ENCODE results near the gene VENTX. TPM values are rescaled to one million over a fixed set of nuclear protein-coding genes. Genes with fewer than 3 reads are reported as not detected.

The VENTX gene
- total and polyA plus RNA-seq, 8 donors: 0.15 to 3.2 (median 0.51) TPM; not detected in 2

GRCh38 chr10:133282846-133283390, 45.3 kb downstream of the VENTX start:
- DNase-seq: no peak
- H3K4me3 ChIP-seq: no peak overlapping the region
- no peak for TF ChIP-seq POLR2AphosphoS5 (IDR thresholded peaks at IDR 0.05)
- no peaks in the 10 kb centered on the region for H3K9me3 ChIP-seq
- H3K4me1 ChIP-seq: peaks cover 14 to 26% (median 18%) of the 10 kb centered on the region in 4 donors
- 92 to 95% (median 93%) methylated on average over 22 to 24 of the region's 24 CpGs for WGBS, 5 donors
- H3K36me3 ChIP-seq: peaks cover 69 to 100% (median 91%) of the 10 kb centered on the region in 4 donors
- intact Hi-C loops (cut with DNase I; ENCODE audit: low total_unique reads): no loop called here
- no peaks in the 10 kb centered on the region for H3K27me3 ChIP-seq
- no peak overlapping the region for H3K27ac ChIP-seq

GRCh38 chr10:133283931-133284330, 46.3 kb downstream of the VENTX start:
- no peak for DNase-seq
- Histone ChIP-seq H3K27me3 (no peaks in the 10 kb centered on the region), H3K27ac (no peak overlapping the region), H3K4me1 (peaks cover 4 to 16% (median 8%) of the 10 kb centered on the region in 4 donors), H3K9me3 (no peaks in the 10 kb centered on the region), H3K4me3 (no peak overlapping the region), H3K36me3 (peaks cover 76 to 100% (median 100%) of the 10 kb centered on the region in 4 donors)
- intact Hi-C loops (cut with DNase I; ENCODE audit: low total_unique reads): no loop called here
- WGBS, 5 donors: 94 to 97% (median 96%) methylated on average over 23 to 24 of the region's 24 CpGs
- TF ChIP-seq CTCF (IDR thresholded peaks at IDR 0.05): no peak
- TF ChIP-seq EP300 (IDR thresholded peaks at IDR 0.05): no peak
- TF ChIP-seq POLR2A (IDR thresholded peaks at IDR 0.05): no peak
- no peak for TF ChIP-seq POLR2AphosphoS5 (IDR thresholded peaks at IDR 0.05)

GRCh38 chr10:133285217-133285616, 47.6 kb downstream of the VENTX start:
- no peak overlapping the region for H3K4me3 ChIP-seq
- intact Hi-C loops (cut with DNase I; ENCODE audit: low total_unique reads): no loop called here
- DNase-seq: no peak
- no peaks in the 10 kb centered on the region for H3K27me3 ChIP-seq
- peaks cover 86 to 100% (median 100%) of the 10 kb centered on the region in 4 donors for H3K36me3 ChIP-seq
- H3K9me3 ChIP-seq: no peaks in the 10 kb centered on the region
- H3K27ac ChIP-seq: no peak overlapping the region
- WGBS, 5 donors: 92 to 97% (median 95%) methylated on average over 16 to 36 of the region's 36 CpGs
- TF ChIP-seq POLR2A (IDR thresholded peaks at IDR 0.05) (no peak), EP300 (IDR thresholded peaks at IDR 0.05) (no peak), POLR2AphosphoS5 (IDR thresholded peaks at IDR 0.05) (no peak), CTCF (IDR thresholded peaks at IDR 0.05) (no peak)
- peaks cover 0 to 3% (median 0%) of the 10 kb centered on the region in 4 donors for H3K4me1 ChIP-seq

- 87 to 90% (median 89%) methylated on average over 18 of the region's 18 CpGs for WGBS, 5 donors
- peaks cover 89 to 98% (median 98%) of the 10 kb centered on the region in 4 donors for H3K36me3 ChIP-seq
- no peaks in the 10 kb centered on the region for H3K27me3 ChIP-seq
- DNase-seq: no peak
- no peaks in the 10 kb centered on the region for H3K9me3 ChIP-seq
- TF ChIP-seq CTCF (IDR thresholded peaks at IDR 0.05) (no peak), POLR2A (IDR thresholded peaks at IDR 0.05) (no peak), POLR2AphosphoS5 (IDR thresholded peaks at IDR 0.05) (no peak), EP300 (IDR thresholded peaks at IDR 0.05) (no peak)
- intact Hi-C loops (cut with DNase I; ENCODE audit: low total_unique reads): no loop called here
- no peak overlapping the region for H3K27ac ChIP-seq
- H3K4me3 ChIP-seq: no peak overlapping the region
- no peaks in the 10 kb centered on the region for H3K4me1 ChIP-seq
Measured at GRCh38 chr10:133286366-133286765, 48.7 kb downstream of the VENTX start.

- no peak for DNase-seq
- Histone ChIP-seq H3K4me1 (peaks cover 0 to 5% (median 0%) of the 10 kb centered on the region in 4 donors), H3K27ac (no peak overlapping the region), H3K27me3 (no peaks in the 10 kb centered on the region), H3K4me3 (no peak overlapping the region), H3K9me3 (no peaks in the 10 kb centered on the region), H3K36me3 (peaks cover 81 to 90% (median 90%) of the 10 kb centered on the region in 4 donors)
- intact Hi-C loops (cut with DNase I; ENCODE audit: low total_unique reads): no loop called here
- TF ChIP-seq POLR2AphosphoS5 (IDR thresholded peaks at IDR 0.05) (no peak), EP300 (IDR thresholded peaks at IDR 0.05) (no peak)
- WGBS, 5 donors: 94 to 97% (median 96%) methylated on average over 24 to 46 of the region's 46 CpGs
Measured at GRCh38 chr10:133287832-133288500, 50.3 kb downstream of the VENTX start.
